Activated CD8-positive, alpha-beta memory T cell treated with anti-CD3 and anti-CD28 coated beads, Interleukin-2, amount 50 U/mL, for 24 hours (primary cell): Measurements from ENCODE around the gene CDX2.
"Not testable (repeated sequence)": the region's sequence is repeated elsewhere in the genome, so short reads cannot be mapped to it uniquely, and the experiment has no call there.

Experiments
- DNase-seq: peaks from one replicate; pipeline ENCODE4 v3.0.0-alpha.2; 2020; ENCODE audit errors: extremely low read depth

CDX2 gene

DNA sequence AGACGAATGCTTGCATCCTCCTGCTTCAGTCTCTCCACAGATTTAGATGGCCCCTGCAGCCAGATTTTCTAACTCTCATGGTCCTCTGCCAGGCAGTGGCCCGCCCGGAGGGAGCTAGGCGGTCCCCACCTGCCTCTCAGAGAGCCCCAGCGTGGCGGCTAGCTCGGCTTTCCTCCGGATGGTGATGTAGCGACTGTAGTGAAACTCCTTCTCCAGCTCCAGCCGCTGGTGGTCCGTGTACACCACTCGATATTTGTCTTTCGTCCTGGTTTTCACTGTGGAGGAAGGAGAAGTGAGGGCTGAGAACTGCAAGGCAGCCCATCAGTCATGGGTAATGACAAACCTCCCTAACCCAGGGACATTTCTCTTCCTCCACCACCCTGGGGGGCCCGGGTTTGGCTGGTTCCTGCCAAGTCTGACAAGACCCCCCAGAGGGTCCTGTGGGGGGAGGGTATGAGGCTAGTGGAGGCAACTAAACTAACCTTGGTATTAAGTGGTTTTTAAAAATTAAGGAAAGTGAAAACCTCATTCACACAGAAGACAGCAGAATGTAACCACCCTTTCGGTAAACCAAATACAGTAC, 4.3 kb downstream of the CDX2 start:
- DNase-seq: no peak

- DNase-seq: not testable (repeated sequence)
Measured at GRCh38 chr13:27964206-27964605, 4.9 kb downstream of the CDX2 start.

DNA sequence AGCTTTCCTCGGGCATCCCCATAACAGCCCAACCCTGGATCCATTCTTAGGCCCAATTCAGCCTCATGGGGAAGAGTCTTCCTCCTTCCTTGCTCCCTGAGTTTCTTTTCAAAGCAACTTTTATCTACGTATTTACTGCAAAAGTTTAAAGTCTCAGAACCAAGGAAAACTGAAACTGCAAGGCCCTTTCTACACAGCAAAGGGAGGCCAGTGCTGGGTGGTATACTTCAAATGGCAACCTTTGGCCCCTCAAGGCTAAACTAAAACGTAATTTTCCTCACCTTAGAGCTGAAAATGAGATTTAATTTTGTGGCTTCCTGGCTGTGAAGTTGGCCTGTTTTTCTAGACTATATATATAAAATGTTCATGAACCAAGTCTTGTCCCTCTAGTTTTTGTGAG, 5.6 kb downstream of the CDX2 start:
- no peak for DNase-seq

DNA sequence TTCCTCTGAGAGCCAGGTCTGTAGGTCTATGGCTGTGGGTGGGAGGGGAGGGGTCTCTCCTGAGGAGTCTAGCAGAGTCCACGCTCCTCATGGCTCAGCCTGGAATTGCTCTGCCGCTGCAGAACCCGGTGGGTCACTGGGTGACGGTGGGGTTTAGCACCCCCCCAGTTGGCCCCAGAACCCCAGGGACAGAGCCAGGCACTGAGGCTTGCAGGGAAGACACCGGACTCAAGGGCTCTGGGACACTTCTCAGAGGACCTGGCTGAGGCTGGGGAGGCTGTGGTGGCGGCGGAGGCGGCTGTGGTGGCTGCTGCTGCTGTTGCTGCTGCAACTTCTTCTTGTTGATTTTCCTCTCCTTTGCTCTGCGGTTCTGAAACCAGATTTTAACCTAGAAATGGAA, 6.1 kb downstream of the CDX2 start:
- DNase-seq: no peak

GRCh38 chr13:27962128-27962841, 6.8 kb downstream of the CDX2 start:
- no peak for DNase-seq

DNA sequence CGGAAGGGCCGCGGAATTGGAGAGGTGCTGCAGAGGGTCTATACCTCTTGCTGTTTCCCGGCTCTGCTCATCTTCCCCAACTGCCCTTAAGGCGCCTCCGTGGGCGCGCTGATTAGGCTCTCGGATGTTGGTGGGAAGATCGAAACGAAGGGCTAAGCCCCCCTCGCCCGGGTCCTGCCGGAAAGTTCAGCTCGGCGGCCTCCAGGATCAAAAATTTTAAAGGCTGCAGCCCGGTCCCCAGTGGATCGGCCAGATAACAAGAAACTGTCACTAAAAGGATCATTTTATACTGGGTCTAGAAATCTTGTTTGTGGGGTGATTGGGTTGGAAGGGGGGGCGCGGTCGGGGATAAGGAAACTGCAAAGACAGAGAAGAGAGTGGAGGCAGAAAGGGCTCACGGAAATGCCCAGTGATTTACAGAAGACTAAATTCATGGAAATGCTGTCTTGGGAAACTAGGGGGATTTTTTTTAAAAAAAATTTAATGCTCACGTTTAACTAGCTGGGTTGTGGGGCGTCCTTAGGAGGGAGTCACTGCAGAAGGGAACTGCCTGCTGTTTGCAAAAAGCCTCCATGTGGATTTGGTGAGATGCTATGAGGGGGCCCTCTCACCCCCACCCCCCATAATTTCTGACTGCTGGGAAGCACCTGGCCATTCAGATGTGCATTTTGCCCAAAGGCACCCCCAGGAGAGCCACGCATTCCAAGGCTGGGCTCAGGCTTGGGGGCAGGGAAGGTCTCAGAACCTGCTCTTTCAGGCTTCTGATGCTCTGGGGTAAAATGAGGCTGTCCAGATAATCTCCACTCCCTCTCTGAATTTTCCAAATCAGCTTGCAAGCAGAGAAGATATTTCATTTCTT, 7.7 kb downstream of the CDX2 start:
- DNase-seq: no peak

GRCh38 chr13:27960362-27961226, 8.5 kb downstream of the CDX2 start:
- DNase-seq: no peak

- DNase-seq: no peak
Measured at GRCh38 chr13:27959976-27960361, 9.1 kb downstream of the CDX2 start.

DNA sequence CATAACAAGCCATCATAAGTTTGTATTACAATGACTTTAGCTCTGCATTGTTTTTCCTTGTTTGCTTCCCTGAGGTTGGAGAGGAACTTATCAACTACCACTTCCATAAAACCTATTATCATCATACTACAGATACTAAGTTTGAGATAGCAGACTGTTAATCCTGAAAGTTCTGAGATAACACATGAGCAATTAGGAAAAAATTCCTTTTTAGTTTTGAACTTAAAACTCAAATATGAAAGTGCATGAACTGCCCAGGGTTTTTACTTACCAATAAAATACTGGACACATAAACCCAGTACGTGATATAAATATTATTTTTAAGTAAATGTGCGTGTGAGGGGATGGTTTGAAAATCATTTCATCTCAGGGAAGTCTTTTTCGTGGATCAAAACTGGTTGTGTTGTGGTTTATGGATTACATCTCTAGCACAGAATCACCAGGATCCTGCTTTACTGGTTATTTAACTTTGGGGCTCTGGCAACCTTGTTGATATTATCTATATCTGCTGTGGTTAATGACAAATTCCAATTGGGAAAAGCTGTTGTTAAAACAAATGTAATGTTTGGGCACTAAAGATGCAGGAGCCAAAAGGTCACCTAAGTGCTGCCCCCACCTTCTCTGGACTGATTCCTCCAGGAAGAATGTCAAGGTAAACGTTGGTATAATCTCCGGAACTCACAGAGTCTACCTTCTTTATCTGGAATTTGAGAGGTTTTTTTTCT, 12.4 kb downstream of the CDX2 start:
- DNase-seq: no peak

- no peak for DNase-seq
Measured at GRCh38 chr13:27955014-27955591, 14.0 kb downstream of the CDX2 start.

DNA sequence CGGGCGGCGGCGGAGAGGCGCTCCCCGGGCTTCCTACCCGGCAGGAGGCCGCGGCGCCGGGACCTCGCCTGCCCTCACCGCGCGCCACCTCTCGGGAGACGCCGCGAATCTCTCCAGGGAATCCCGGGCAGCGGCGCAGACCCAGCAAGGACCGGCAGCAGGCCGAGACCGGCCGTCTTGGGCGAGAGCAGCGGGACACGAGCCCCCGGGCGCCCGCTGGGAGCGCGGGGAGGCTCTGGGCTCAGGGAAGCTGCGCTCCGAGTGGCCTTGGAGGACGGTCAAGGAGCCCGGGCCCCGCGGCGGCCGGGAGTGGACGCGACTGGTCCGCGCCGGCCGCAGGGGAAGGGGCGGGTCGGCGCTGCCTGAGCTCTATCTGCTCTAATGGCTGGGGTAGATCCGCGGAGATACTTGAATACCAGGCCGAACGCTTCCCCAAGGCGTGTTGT, 14.7 kb downstream of the CDX2 start:
- no peak for DNase-seq

DNA sequence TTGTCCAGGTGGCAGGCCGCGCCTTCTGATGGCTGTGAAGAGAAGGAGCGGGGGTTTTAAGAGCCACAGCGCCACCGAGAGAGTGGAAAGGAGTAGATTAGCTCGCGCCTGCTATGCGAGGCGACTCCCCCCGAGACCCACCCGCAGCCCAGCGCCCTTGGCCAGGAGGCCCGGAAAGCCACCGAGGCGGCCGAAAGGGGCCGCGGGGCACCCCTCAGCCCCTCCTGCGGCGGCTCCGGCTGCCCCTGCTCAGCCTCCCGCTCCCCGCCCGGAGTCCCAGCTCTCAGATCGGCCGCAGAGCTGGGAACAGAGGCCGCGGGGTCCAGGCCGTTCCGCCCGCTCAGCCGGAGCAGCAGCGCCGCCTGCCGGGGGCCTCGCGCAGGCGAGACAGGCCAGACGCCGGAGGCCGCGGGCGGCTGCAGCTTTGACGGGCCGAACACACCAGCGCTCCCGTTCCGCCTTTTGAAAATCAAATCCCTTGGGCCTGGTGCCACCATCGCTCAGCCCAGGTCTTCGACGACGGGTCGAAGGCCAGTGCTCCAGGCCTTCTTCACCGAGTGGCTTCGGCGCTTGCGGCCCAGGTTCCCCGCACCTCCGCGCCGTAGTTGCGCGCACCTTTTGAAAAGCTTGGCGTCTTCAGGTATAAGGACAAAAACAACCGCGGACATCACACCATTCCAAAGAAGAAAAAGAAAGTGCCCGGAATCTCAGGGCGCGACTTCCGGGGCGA, 15.3 kb downstream of the CDX2 start:
- DNase-seq: no peak

- DNase-seq: no peak
Measured at GRCh38 chr13:27952876-27953675, 16.0 kb downstream of the CDX2 start.

DNA sequence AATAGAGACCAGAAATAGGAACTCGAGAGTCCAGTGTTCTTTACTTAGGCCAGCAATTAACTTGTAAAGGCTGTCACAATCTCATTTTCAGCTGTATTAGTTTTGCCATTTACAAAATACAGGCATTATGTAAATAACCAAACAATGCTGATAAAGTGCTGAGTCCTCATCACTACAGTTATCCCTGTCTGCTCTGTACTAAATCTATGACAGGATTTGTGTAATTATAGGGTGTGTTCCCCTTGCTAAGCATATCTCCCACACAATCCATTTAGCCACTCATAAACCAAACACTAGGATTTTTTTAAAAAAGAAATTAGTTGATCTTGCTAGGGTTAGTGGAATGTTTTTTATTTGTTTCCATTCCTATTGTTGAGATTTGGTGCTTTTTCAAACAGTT, 26.1 kb downstream of the CDX2 start:
- no peak for DNase-seq

DNA sequence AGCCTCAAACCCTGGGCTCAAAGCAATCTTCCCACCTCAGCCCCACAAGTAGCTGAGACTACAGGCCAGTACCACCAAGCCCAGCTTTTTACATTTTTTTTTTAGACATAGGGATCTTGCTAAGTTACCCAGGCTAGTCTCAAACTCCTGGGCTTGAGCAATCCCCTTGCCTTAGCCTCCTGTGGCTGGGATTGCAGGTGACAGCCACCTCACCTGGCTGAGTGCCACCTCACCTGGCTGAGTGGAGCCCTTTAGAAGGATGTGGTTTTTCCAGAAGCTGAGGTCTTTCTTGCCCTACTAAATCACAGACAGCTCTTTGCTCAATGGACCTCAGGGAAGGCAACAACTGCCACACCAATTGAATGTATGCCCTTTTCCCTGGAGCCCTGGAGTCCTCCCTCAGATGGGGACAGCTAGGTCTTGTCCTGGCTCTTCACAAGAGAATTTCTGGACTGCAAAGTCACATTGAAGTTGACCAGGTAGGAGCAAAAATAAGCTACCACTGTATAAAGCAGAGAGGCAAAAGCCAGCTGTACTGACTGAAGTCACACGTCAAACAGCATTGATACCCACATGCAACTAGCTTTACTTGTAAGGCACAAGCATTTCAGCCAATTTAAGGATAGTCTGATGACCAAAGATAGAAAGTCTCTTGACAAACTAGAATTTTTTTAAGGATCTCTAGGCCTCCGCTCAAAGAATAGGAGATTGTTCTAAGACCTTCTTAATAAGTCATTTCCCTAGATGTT, 35.4 kb downstream of the CDX2 start:
- no peak for DNase-seq

GRCh38 chr13:27933118-27933517, 36.0 kb downstream of the CDX2 start:
- no peak for DNase-seq

DNA sequence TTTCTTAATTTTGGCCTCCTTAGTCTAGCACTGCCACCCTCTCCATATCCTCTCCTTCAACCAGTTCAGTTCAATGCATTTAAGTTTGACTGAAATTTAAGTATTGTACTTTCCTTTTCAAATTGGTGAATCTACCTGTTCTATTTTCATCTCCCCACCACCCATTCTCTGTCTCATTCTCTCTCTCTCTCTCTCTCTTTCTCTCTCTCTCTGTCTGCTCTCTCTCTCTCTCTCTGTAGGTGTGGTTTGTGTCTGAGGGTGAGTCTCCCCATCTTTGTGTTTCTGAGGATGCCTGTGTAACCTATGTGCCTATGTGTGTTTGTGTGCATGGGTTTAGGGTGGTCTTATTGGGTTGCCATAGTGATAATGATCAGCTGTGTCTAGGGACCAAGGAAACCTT, 39.2 kb downstream of the CDX2 start:
- no peak for DNase-seq
